HEK293 (cell line): ENCODE measurements around the gene GALNT13.

Source experiments
- ATF2 ChIP-seq: fragments of 450-650 bp; formaldehyde crosslinking; IDR thresholded peaks from 2 replicates; pipeline ENCODE4 v1.5.1; 2016; ENCODE audit warnings: missing biosample characterization, missing genetic modification characterization, low read depth
- CTCF ChIP-seq: fragments of 450-650 bp; formaldehyde crosslinking; IDR thresholded peaks from 2 replicates; pipeline ENCODE4 v1.5.1; 2016; ENCODE audit warnings: missing biosample characterization, missing genetic modification characterization
- REST ChIP-seq: fragments of 450-650 bp; formaldehyde crosslinking; IDR thresholded peaks from 2 replicates; pipeline ENCODE4 v1.5.1; 2016; ENCODE audit warnings: missing biosample characterization, missing genetic modification characterization
- ZBTB48 ChIP-seq: fragments of 450-650 bp; formaldehyde crosslinking; IDR thresholded peaks from 2 replicates; pipeline ENCODE4 v1.5.1; 2016; ENCODE audit warnings: missing biosample characterization, missing genetic modification characterization
- ZFP69B ChIP-seq: fragments of 450-650 bp; formaldehyde crosslinking; IDR thresholded peaks from 2 replicates; pipeline ENCODE4 v1.5.1; 2016; ENCODE audit warnings: missing biosample characterization, missing genetic modification characterization
- ZNF121 ChIP-seq: fragments of 450-650 bp; formaldehyde crosslinking; IDR thresholded peaks from 2 replicates; pipeline ENCODE4 v1.5.1; 2016; ENCODE audit warnings: missing biosample characterization, missing genetic modification characterization
- ZNF274 ChIP-seq, 2 experiments: fragments of 200-500 bp in 1 of 2; fragments of 450-650 bp in 1 of 2; sonication (Bioruptor generic) in 1 of 2; formaldehyde crosslinking in 1 of 2; IDR thresholded peaks; 2 replicates each; pipeline versions ENCODE4 v1.5.1 to v1.6.1; 2014 to 2016; ENCODE audit warnings: borderline replicate concordance in 1 of 2, inconsistent platforms in 1 of 2, low read length in 1 of 2, missing biosample characterization in 1 of 2, missing genetic modification characterization in 1 of 2
- ZNF324 ChIP-seq: fragments of 450-650 bp; formaldehyde crosslinking; IDR thresholded peaks from 2 replicates; pipeline ENCODE4 v1.5.1; 2016; ENCODE audit warnings: missing biosample characterization, missing genetic modification characterization
- ZNF449 ChIP-seq: fragments of 450-650 bp; formaldehyde crosslinking; IDR thresholded peaks from 2 replicates; pipeline ENCODE4 v1.5.1; 2017; ENCODE audit warnings: missing biosample characterization, mild to moderate bottlenecking, missing genetic modification characterization, moderate library complexity
- ZNF513 ChIP-seq: fragments of 450-650 bp; IDR thresholded peaks from 2 replicates; pipeline ENCODE4 v1.5.1; 2018; ENCODE audit warnings: missing biosample characterization, missing genetic modification characterization
- ZSCAN4 ChIP-seq: fragments of 450-650 bp; formaldehyde crosslinking; IDR thresholded peaks from 2 replicates; pipeline ENCODE4 v1.5.1; 2017; ENCODE audit warnings: missing biosample characterization, missing genetic modification characterization

- no peak for TF ChIP-seq CTCF (tag by site-specific recombination)
- no peak for TF ChIP-seq REST (tag by site-specific recombination)
- no peak for TF ChIP-seq ZNF449 (tag by site-specific recombination)
- no peak for TF ChIP-seq ZNF274 (IDR thresholded peaks at IDR 0.05; ENCODE audit: low read length)
- no peak for TF ChIP-seq ZNF274 (tag by site-specific recombination; IDR thresholded peaks at IDR 0.05; ENCODE audit: borderline replicate concordance)
- no peak for TF ChIP-seq ZFP69B (tag by site-specific recombination)
- TF ChIP-seq ZSCAN4 (tag by site-specific recombination), result no peak
- TF ChIP-seq ZNF513, result no peak
- no peak for TF ChIP-seq ZNF121 (tag by site-specific recombination)
- no peak for TF ChIP-seq ZNF324
- TF ChIP-seq ATF2 (tag by site-specific recombination), result no peak
- no peak for TF ChIP-seq ZBTB48 (tag by site-specific recombination)
Observed at GRCh38 chr2:154470376-154470775, 598.7 kb downstream of the GALNT13 start.
